SK-N-MC (cell line): ENCODE results near the gene KRTAP10-10.

Experiments
- EZH2 ChIP-seq: fragments of 200-600 bp; sonication (generic); IDR thresholded peaks from one replicate; pipeline ENCODE4 v1.6.1; 2017; ENCODE audit warnings: antibody characterized with exemption
- FOXP2 ChIP-seq: optimal IDR thresholded peaks from 2 replicates; pipeline ENCODE3; 2011; ENCODE audit warnings: mild to moderate bottlenecking, moderate library complexity; ENCODE audit not compliant: insufficient read depth; ENCODE audit errors: extremely low read length, control extremely low read depth
- POLR2AphosphoS5 ChIP-seq: IDR thresholded peaks from 2 replicates; pipeline ENCODE4 v1.6.1; 2012; ENCODE audit warnings: mild to moderate bottlenecking, low read depth, low read length, borderline replicate concordance

GRCh38 chr21:44614961-44615391 is 22.2 kb upstream of the KRTAP10-10 start:
- no peak for TF ChIP-seq EZH2
- TF ChIP-seq POLR2AphosphoS5: no peak
- TF ChIP-seq FOXP2: no peak
